Ecto neural progenitor cell (in vitro differentiated cells): Measurements from ENCODE around the gene ACSL5.

Experiments
- DNase-seq: peaks from one replicate; pipeline ENCODE4 v3.0.0-alpha.2; 2018; ENCODE audit warnings: low spot score

Gene ACSL5

GRCh38 chr10:112407696-112408095, 33.8 kb downstream of the ACSL5 start:
- DNase-seq: no peak

DNA sequence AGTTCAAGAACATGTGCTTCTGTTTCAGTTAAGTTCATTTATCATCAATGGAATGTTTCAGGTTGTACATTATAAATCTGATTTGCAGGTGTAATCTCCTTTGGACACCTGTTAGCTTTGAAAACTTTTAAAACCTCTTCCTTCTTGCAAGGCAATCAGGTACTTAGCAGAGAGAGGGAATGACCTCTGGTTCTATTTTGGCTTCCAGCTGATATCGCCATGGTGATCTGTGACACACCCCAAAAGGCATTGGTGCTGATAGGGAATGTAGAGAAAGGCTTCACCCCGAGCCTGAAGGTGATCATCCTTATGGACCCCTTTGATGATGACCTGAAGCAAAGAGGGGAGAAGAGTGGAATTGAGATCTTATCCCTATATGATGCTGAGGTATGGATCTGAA, 35.4 kb downstream of the ACSL5 start:
- no peak for DNase-seq

GRCh38 chr10:112409755-112410154, 35.8 kb downstream of the ACSL5 start:
- DNase-seq: no peak

DNA sequence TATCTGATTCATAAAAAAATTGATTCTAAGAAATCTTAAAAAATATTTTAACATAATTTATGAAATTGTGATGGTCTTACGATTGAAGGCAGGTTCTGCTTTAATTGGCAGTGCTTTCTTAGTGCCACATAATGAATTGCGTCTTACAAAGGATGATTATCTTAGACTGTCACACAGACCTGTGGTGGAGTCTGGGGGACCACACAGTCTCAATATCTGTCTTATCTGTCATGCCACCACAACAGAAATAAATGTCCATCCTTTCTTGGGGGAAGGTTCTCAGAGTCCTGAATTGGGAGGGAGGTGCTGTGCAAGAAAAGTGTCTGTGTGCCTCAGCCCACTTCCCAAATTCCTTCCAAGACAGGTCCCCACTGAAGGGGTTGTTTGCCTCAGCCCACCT, 38.8 kb downstream of the ACSL5 start:
- no peak for DNase-seq

DNA sequence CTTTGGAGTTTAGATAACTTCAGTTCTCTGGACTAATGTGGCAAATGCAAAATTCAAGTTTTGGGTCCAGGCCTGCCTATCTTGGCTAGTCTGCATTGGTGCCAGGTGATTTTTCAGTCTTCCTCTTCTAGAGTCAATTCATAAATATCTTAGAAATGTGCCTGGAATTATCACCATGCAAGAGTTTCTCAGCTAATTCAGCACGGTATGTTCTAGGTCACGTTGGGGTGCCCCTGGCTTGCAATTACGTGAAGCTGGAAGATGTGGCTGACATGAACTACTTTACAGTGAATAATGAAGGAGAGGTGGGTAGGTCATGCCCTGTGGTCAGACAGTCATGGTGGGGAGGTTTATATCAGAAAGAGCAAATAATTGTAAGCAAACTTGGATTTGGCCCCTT, 47.8 kb downstream of the ACSL5 start:
- no peak for DNase-seq

DNA sequence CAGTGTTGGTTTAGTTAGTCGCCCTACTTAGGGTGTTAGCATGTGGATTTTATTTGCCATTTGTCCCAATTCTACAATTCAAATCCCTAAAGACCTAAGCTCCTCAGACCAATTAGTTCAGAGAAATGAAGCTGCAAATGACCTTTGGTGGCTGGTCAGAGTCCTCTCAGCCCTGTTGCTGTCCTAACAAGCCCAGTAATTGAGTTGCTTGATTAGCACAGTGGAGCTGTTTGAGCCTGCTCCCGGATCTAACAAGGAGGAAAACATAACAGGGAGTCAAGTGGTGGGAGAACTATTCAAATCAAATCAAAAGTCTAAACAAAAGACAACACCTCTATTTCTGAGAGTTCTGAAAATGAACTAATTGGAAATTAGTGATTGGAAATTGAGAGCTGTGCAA, 50.7 kb downstream of the ACSL5 start:
- DNase-seq: no peak

- no peak for DNase-seq
These were observed 52.2 kb downstream of the ACSL5 start for GRCh38 chr10:112426111-112426510.

- no peak for DNase-seq
These were observed 55.2 kb downstream of the ACSL5 start for GRCh38 chr10:112429147-112429546.

GRCh38 chr10:112429654-112430230, 55.8 kb downstream of the ACSL5 start:
- DNase-seq: no peak

- DNase-seq: no peak
These were observed 59.2 kb downstream of the ACSL5 start for GRCh38 chr10:112433136-112433535.

- DNase-seq: no peak
These were observed 61.2 kb downstream of the ACSL5 start for GRCh38 chr10:112434988-112435619.

GRCh38 chr10:112438356-112438755, 64.4 kb downstream of the ACSL5 start:
- DNase-seq: no peak

DNA sequence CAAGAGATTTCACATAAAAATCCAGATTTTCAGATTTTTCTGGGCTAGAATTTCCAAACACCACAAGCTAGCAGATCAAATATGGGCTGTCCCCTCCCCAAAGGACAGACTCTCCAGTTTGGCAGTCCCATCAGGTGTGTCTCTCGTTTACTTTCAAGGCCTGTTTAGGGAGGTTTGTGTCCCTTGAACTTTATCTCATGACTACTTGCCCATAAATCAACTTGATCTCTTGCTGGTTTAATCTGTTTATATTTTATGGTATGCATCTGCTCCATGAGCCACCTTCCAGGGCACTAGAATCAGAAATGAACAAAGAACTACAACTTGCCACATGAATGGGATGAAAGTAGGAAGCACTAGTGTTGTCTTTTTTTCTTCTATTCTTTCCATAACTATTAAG, 67.6 kb downstream of the ACSL5 start:
- DNase-seq: no peak

DNA sequence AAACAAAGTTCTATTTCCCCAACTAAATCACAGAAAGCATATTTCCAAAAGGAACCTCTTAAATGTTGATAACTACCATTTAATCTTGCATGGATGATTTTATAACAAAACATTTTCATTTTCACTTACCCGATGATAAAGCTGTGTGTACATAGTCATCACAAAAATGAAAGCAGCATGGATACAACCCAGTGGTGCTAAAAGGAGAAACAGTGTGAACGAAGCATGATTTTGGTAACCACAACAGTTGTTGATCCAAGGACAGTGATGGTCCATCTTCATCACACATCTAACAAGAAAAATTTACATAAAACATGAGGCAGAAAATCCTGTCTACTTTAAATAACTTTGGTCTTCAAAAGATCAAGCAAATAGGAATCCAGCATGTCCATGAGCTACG, 68.1 kb downstream of the ACSL5 start:
- DNase-seq: no peak

GRCh38 chr10:112446055-112446854, 72.3 kb downstream of the ACSL5 start:
- no peak for DNase-seq

DNA sequence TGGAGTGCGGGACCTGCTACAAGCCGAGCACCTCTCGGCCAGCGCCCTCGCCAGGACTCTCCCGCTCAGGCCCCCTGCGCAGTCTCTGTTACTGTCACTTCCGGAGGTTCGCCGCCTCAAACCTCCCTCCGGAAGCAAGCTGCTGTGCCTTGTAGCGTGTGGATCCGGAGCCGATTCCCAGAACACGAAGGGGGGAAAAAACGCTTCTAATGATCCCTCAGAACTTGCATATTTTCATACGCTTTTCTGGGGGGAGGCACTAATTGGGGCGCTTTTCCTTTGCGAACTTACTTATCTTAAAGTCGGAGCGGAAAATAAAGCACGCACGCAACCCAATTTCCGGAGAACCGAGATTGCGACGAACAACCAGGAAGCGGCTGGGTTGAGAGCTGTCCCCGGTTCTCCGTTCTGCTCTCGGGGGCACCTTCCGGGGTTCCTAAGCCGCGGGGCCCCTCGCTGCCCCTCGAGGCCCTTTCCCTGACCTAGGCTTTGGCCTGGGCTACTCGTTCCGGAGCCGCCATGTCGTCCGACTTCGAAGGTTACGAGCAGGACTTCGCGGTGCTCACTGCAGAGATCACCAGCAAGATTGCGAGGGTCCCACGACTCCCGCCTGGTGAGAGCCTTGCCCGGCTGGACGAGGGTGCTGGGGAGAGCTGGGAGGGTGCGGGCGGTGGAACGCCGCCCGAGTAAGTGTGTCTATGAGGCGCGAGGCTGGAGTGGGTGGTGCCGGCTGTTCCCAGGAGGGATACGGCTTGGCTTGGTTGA, 73.1 kb downstream of the ACSL5 start, which contains the start of the genes VTI1A and ZDHHC6:
Gene VTI1A (plus strand): TSS at position 361 of the 765 bp plus-strand sequence. CDS start 159 bp downstream, at position 520.
Gene ZDHHC6 (minus strand): TSS at position 60 of the 765 bp plus-strand sequence. CDS start 1,478 bp downstream, outside the sequence.
- DNase-seq: peak; percentile 86

GRCh38 chr10:112447620-112447928, 73.7 kb downstream of the ACSL5 start:
- no peak for DNase-seq

DNA sequence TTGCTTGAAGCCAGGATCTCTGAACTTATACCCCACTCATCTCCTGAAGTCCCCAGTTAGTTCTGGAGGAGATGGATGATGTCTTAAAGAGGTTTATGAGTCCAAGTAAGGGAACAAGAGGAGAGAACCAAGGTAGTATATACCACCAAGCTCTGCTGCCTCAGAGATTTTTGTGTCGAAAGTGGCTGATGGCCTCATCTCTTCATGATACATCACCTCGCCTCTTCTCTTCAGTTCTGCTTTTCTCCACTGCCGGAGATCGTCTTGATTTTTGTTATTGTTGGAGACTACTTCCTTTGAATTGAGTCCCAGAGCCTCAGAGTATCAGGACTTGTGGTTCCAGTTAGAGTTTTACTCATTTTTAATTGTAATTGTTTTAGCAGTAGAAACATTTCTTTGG, 75.0 kb downstream of the ACSL5 start:
- DNase-seq: no peak

GRCh38 chr10:112454910-112455779, 81.2 kb downstream of the ACSL5 start:
- no peak for DNase-seq

DNA sequence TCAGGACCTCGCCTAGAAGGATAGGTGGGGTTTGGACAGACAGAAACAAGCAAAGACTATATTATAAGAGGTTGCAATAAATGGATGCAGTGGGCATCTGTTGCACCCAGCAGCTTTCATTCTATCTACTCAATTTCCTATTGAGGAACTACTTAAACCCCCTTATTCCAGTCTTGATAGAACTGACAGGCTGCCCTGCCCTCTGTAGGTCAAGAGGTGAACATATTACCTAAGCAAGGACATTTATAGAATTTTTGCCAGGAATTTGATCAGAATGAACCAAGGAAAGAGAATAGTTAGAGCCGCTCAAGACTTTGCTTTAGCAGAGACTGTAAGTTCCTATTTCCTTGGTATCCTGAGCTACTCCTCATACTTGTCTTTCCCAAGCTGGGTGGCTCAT, 82.6 kb downstream of the ACSL5 start:
- DNase-seq: no peak

- DNase-seq: no peak
These were observed 86.5 kb downstream of the ACSL5 start for GRCh38 chr10:112460366-112460765.
